ENCODE measurements around the gene CMTR1.
"Not testable (repeated sequence)": the region's sequence is repeated elsewhere in the genome, so short reads cannot be mapped to it uniquely, and the experiment has no call there.

CMTR1 gene

DNA sequence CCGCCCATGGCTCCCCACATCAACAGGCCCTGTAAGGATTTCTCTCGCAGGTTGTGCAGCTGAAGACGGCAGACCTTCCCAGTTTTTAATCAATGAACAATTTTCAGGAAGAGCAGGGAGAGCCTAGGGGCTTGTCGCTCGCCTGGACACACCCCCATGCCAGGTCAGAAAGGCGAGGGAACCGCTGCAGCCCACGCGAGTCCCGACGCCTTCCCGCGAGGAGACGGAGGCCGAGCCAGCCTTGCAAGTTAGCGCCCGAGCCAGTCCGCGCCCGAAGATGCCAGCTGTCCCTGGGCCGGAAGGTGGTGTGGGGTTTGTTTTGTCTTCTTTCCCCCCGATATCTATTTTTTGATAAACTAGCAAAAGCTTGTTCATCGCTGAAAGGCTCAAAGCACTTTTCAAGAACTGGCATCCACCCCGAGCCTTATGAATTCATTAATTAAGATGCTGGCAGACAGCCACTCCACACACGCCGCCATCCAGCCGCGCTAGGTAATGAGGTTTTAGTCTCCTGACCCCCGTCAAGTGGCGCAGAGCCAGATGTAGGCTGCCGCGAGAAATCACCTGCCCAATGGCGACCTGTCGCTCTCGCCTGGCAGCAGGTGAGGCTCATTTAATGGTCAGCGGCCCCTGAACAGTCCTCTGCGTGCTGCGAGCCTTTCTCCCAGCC lies 60.1 kb downstream of the CMTR1 start:
- DNase-seq = no peak

GRCh38 chr6:37493661-37493995 lies 60.6 kb downstream of the CMTR1 start:
- DNase-seq = no peak

- no peak for DNase-seq
Measured at GRCh38 chr6:37495244-37495934, 62.4 kb downstream of the CMTR1 start.

DNA sequence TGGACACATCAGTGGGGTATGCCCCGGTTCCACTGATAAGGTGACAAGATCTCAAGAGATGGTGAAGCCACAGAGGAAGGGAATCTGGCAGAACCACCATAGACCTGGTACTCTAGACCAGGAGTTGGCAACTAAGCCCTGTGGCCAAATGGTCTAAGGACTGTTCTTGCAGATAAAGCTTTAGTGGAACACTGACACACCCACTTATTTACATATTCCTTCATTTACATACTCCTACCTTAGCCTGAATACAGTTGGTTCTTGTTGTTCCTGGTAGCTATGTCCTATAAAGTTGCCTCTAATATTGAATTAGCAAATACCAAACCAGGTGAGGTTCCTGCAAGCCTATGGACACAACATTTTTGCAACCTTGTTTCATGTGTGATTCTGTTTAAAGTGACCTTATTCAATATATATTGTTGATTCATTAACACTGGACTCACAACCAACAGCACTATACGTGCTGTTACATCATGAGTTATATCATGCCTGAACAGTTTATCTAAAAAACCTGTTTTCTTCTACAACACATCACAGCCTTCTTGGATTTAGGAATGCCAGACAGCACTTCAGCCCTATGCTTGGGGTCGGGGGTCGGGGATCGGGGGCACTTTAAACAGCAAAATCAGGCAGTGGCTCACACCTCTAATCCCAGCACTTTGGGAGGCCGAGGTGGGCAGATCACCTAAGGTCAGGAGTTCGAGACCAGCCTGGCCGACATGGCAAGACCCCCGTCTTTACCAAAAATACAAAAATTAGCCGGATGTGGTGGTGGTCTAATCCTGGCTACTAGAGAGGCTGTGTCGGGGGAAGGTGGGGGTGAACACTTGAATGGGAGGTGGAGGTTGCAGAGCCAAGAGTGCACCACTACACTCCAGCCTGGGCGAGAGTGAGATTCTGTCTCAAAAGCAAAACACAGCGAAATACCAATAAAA lies 64.2 kb downstream of the CMTR1 start:
- DNase-seq = no peak

DNA sequence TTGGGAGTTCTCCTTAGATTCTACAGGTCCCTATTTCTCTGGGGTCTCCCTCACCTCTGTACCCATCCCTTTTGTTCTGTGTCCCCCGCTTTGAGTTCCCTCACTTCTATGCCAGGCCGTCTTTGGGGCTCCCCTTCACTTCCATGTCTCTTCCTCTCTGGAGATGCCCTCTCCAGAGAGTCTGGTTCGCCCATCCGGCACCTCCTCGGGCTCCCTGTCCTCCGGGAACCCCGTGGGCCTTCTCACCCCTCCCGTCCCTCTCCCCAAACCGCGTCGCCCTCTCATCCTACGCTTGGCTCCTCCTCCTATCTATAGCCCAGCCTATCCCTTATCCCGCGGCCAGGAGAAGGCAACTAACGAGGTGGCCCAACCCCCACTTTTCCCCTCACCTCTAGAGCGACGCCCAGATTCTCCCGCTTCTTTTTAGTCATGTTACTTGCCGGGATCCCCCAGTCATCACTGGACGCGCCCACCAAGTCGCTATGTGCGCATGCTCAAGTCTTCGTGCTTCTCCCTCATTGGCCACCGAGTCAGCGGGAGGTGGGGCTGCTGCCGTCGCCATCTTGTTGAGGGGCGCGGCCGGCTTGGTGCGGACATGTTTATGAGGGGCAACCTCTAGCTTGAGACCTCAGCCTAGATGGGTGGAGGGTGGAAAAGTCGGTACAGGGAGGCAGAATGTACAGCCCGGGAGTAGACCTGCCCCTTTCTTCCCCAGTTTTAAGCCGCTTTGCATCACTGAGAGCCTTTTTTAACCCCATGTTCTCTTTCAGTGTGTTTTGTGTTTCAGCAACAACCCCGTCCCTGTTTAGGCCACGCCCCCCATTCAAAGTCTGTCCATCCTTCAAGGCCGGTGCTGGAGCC lies 66.6 kb downstream of the CMTR1 start, which contains the start of gene CCDC167:
Gene CCDC167, minus strand, starts transcription at position 461 of the 861 bp plus-strand sequence. Its CDS starts 30 bp downstream, at position 431.
- DNase-seq = peak; percentile 96 to 98

- no peak for DNase-seq
Measured at GRCh38 chr6:37500294-37500608, 67.2 kb downstream of the CMTR1 start.

DNA sequence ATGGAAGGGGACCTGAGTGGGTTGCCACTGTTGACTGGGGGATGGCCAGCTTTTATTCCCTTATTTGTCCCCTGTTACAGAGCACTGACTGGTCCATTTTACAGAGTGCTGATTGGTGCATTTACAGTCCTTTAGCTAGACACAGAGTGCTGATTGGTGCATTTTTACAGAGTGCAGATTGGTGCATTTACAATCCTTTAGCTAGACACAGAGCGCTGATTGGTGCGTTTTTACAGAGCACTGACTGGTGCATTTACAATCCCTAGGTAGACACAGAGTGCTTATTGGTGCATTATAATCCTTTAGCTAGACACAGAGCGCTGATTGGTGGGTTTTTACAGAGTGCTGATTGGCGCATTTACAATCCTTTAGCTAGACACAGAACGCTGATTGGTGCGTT lies 67.9 kb downstream of the CMTR1 start:
- DNase-seq = not testable (repeated sequence)

GRCh38 chr6:37501632-37502491 lies 68.8 kb downstream of the CMTR1 start:
- no peak for DNase-seq

DNA sequence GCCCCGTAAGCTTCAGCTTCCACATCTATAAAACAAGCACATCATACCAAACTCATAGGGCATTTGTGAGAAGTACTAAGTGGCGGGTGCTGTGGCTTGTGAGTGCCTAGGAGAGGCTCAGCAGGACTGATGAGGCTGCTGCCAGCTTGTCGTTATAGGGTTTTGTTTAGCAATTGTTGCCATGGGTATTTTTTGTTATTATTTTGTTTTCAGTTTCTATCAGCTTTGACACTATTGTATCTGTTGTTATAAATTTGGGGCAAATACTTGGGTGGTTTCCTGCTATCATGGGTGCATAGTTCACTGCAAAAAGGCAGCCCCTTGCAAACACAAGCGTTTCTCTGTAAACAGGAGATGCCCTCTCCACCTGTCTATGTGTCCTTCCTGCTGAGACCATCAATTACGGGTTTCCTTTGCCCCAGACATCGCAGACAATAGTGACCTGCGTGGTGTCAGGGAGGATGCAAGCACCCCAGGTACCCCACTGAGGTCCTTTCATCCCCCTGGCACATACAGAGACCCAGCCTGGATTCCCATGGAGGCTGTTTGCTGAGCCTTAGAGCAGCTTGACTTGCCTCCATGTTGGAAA lies 69.8 kb downstream of the CMTR1 start:
- no peak for DNase-seq

DNA sequence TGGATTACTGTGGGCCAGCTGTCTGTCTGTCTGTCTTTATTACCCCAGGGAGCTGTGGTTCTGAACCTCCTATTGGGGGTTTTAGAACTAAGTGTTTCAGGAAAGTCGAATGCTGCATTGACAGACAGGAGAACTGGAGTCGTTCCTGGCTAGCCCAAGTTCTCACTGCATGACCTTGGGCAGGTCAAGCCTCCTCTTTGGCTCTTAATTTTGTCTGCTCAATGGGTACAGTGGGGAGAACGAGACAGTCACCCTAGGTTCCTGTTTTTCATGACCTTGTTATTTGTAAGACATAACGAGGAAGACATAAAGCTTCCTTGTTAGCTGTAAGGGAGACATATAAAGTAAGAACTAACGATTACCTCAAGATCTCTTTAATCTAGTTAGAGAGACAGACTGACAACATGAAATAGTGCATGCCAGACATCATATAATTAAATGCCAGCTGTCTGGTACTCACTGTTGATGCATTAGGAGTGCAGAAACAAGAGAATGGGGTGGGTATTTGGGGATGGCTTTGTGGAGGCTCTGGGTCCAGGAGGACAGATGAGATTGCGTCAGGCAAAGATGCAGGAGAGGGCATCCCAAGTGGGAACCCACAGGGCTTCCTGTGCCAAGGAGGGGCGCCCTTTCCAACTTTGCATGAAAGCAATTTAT lies 70.4 kb downstream of the CMTR1 start:
- DNase-seq = peak; percentile 26 to 29

- DNase-seq = no peak
Measured at GRCh38 chr6:37504024-37504423, 71.0 kb downstream of the CMTR1 start.

GRCh38 chr6:37506479-37506878 lies 73.5 kb downstream of the CMTR1 start:
- DNase-seq = no peak

- DNase-seq = no peak
Measured at GRCh38 chr6:37507077-37507476, 74.1 kb downstream of the CMTR1 start.

DNA sequence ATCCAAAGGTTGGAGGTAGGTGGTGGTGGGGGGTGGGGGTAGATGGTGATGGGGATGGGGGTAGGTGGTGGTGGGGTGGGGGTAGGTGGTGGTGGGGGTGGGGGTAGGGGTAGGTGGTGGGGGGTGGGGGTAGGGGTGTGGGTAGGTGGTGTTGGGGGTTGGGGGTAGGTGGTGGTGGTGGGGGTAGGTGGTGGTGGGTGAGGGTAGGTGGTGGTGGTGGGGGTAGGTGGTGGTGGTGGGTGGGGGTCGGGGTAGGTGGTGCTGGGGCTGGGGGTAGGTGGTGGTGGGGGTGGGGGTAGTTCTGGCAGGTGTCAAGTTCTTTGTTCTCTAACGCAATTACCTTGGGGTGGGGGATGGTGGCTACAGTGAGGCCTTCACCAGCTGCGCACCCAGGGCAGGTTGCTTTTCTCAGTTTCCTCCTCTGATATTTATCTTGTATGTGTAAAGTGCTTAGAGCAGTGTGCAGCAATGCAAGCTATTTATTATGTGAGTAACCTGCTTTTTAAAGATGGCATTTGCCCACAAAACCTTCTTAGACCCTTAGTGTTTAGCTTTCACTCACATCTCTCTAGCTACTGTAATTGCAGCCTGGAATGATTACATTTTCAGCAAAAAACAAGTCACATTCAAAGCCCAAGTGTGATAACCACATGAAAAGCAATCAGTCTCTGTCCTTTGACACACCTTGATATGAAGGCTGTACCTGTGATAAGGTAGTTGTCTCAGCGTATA lies 74.8 kb downstream of the CMTR1 start:
- no peak for DNase-seq

- DNase-seq = no peak
Measured at GRCh38 chr6:37511201-37511600, 78.2 kb downstream of the CMTR1 start.

DNA sequence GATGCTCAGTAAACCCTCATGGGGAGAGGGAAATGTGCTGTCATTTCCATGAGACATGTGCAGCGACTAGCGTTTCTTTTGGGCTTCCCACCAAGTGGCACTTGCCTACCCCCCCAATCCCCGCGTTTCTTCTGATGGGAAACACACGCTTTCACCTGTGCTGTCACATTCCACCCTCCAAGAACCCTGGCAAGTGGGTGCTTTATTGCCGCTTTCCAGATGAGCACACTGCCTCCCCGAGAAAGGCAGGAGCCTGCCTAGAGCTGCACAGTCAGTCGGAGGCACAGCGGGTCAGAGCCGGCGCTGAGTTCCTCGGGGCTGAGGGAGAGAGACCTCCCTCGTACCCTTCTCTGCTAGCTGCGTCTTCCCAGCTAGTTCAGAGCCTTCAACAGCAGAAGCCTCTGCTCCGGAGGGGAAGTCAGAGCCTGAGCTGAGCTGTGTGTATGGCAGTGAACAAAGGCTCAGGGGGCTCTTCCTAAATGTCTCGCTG lies 78.9 kb downstream of the CMTR1 start:
- DNase-seq = no peak

DNA sequence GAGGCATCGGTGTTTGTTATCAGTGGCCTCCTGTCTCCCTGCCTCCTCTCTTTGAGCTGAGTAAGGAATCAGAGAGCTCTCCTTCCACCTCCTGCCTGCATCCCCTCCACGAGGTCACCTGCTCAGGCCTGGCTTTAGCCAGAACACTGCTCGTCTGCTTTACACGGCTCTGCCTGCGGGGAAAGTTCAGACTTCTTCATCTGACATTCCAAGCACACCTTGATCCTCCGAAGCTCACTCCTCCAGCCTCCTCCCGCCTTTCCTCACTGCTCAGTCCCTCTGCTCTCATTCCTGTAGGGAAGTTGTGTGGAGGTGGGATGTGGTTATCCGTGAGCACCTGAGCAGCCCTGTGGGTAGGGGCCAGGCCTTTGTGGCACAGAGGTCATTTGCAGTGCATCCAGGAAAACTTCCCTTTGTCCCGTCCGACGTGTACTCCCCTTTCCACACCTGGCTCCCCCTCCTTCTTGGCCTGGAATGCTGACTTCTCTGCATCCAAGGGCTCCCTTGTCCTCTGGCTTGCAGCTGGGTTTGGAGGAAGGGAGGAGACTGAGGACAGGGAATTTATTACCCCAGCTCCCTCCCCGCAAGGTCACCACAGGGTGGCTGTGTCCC lies 79.5 kb downstream of the CMTR1 start:
- no peak for DNase-seq

- DNase-seq = no peak
Measured at GRCh38 chr6:37513155-37513554, 80.1 kb downstream of the CMTR1 start.

GRCh38 chr6:37513576-37513975 lies 80.6 kb downstream of the CMTR1 start:
- no peak for DNase-seq
